Right atrium auricular region (tissue), 2 donors: Measurements from ENCODE around the gene FOXP2. TPM values are rescaled to one million over a fixed set of nuclear protein-coding genes. Genes with fewer than 3 reads are reported as not detected.
"Not testable (repeated sequence)": the region's sequence is repeated elsewhere in the genome, so short reads cannot be mapped to it uniquely, and the experiment has no call there.

Experiments
- DNase-seq: peaks from one replicate; pipeline ENCODE4 v3.0.0-alpha.2; 2019; ENCODE audit warnings: low spot score
- H3K27ac ChIP-seq, 2 donors: fragments of 200-600 bp; sonication (generic); 1 replicate in 1 of 2; 2 replicates in 1 of 2; pipeline ENCODE4 v1.5.1; 2016 to 2019
- H3K27me3 ChIP-seq, 2 donors: fragments of 200-600 bp; sonication (generic); one replicate each; pipeline versions ENCODE4 v1.5.1 to v1.6.0; 2017 to 2019
- H3K36me3 ChIP-seq: fragments of 200-600 bp; sonication (generic); one replicate; pipeline ENCODE4 v1.5.1; 2016
- H3K4me1 ChIP-seq, 2 donors: fragments of 200-600 bp; sonication (generic); one replicate each; pipeline versions ENCODE4 v1.5.1 to v1.6.0; 2017 to 2019
- H3K4me3 ChIP-seq, 2 donors: fragments of 200-600 bp; sonication (generic); 1 replicate in 1 of 2; 2 replicates in 1 of 2; pipeline ENCODE4 v1.5.1; 2017 to 2019; ENCODE audit warnings: mild to moderate bottlenecking in 1 of 2, moderate library complexity in 1 of 2
- H3K9me3 ChIP-seq, 2 donors: fragments of 200-600 bp; sonication (generic); one replicate each; pipeline ENCODE4 v1.5.1; 2019
- CTCF ChIP-seq, 2 donors: fragments of 200-600 bp; sonication (generic); IDR thresholded peaks; one replicate each; pipeline ENCODE4 v1.5.1; 2019; ENCODE audit warnings: antibody characterized with exemption in 2 of 2
- total RNA-seq, 2 donors: library from RNA; depleted of rRNA; stranded (reverse); fragments of >200 nt; gene quantifications; one replicate each; pipeline ENCODE4 v1.1.0, GENCODE V29; 2016

The FOXP2 gene
- total RNA-seq, 2 donors from 2014 or later, result 2.0 to 3.8 TPM

- H3K4me3 ChIP-seq, result no peak overlapping the region
- H3K27me3 ChIP-seq, result no peaks in the 10 kb centered on the region
- DNase-seq, result no peak
- no peak overlapping the region for H3K27ac ChIP-seq
- TF ChIP-seq CTCF (IDR thresholded peaks at IDR 0.05), result peak in 1 of 2 donors; percentile 37
- no peaks in the 10 kb centered on the region for H3K9me3 ChIP-seq
- H3K4me1 ChIP-seq, result no peaks in the 10 kb centered on the region
- H3K36me3 ChIP-seq, result no peaks in the 10 kb centered on the region
These were observed 12.2 kb downstream of the FOXP2 start for GRCh38 chr7:114426824-114427223.

DNA sequence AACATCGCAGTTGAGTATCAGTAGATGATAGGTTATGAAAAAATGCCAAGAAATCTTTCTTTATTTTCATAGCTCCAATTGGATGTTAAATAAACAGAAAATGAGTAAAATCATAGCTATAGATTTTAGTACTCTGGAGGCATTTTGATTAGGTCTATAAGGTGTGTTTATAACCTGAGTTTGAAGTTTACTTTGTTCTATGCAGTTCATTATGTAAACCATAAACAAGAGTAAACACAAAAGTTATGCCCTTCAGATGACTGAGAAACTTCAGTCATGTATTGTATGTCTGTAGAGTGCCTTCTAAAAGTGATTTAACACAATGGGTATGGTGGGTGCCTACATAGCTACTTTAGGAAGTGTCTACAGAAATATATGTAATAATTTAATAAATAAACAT lies 13.6 kb downstream of the FOXP2 start:
- Histone ChIP-seq H3K4me1 (no peaks in the 10 kb centered on the region), H3K36me3 (no peaks in the 10 kb centered on the region), H3K9me3 (no peaks in the 10 kb centered on the region), H3K27me3 (no peaks in the 10 kb centered on the region), H3K27ac (no peak overlapping the region), H3K4me3 (no peak overlapping the region)
- no peak for DNase-seq
- no peak for TF ChIP-seq CTCF (IDR thresholded peaks at IDR 0.05)

DNA sequence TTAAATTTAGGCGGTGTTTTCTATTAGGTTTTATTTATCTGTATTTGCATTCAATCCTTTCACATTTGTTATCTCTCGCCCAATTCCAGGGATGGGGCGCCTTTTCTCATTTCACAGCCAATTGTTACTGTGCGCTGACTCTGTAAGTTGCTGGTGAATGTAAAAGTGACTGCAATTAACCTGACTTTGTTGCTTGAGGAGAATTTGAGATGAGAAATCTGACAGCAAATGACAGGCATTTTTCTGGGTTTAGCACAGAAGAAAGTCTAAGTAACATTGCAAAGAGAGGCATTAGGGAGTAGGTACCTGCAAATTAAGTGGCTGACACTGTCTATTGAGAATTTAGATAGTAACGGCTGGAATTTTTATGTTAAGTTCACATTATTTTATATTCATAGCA lies 16.6 kb downstream of the FOXP2 start:
- no peaks in the 10 kb centered on the region for H3K36me3 ChIP-seq
- H3K27me3 ChIP-seq, result no peaks in the 10 kb centered on the region
- no peak for TF ChIP-seq CTCF (IDR thresholded peaks at IDR 0.05)
- no peak for DNase-seq
- H3K27ac ChIP-seq, result no peak overlapping the region
- no peak overlapping the region for H3K4me3 ChIP-seq
- no peaks in the 10 kb centered on the region for H3K9me3 ChIP-seq
- no peaks in the 10 kb centered on the region for H3K4me1 ChIP-seq

DNA sequence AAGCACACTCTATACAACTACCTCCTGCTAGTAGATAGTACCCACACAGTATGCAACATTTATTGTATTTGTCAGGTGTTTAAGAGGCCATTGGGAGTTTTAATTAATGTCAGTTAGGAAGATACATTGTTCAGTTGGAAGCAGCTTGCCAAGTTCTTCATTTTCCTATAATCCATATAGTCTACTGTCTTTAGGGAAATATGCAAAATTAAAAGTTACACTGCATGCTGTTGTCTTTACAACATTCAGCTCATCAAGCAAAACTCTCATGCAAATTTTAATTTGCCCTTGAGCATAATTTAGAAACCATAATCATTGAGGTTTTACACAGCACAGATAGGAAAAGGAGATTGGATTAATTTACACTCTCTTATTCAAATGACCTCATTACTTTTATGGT lies 17.4 kb downstream of the FOXP2 start:
- Histone ChIP-seq H3K4me1 (no peaks in the 10 kb centered on the region), H3K36me3 (no peaks in the 10 kb centered on the region), H3K4me3 (no peak overlapping the region), H3K27ac (no peak overlapping the region), H3K9me3 (no peaks in the 10 kb centered on the region), H3K27me3 (no peaks in the 10 kb centered on the region)
- no peak for TF ChIP-seq CTCF (IDR thresholded peaks at IDR 0.05)
- DNase-seq, result no peak

DNA sequence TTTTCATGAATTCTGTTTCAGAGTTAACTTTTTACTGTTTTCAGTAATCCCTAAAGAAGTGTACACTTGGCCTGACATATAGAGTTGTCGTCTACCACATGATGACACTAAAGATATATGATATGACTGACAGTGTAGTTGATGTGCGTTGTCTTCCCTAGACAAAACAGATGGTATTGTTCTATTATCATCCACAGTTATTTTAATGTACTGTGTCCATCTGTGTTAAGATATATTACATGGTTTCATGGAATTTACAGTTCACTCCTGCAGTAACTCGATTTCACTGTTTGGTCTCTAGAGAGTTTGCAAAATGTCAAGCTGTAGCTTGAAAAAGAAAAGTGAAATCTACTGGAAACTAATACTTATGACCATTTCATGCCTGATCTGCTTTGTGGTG lies 18.1 kb downstream of the FOXP2 start:
- TF ChIP-seq CTCF (IDR thresholded peaks at IDR 0.05), result no peak
- no peaks in the 10 kb centered on the region for H3K36me3 ChIP-seq
- no peaks in the 10 kb centered on the region for H3K4me1 ChIP-seq
- H3K27ac ChIP-seq, result no peak overlapping the region
- H3K27me3 ChIP-seq, result no peaks in the 10 kb centered on the region
- no peak for DNase-seq
- no peak overlapping the region for H3K4me3 ChIP-seq
- no peaks in the 10 kb centered on the region for H3K9me3 ChIP-seq

- Histone ChIP-seq H3K27me3 (no peaks in the 10 kb centered on the region), H3K9me3 (no peaks in the 10 kb centered on the region), H3K4me3 (no peak overlapping the region), H3K4me1 (no peaks in the 10 kb centered on the region), H3K36me3 (no peaks in the 10 kb centered on the region), H3K27ac (no peak overlapping the region)
- DNase-seq, result no peak
- TF ChIP-seq CTCF (IDR thresholded peaks at IDR 0.05), result no peak
These were observed 25.0 kb downstream of the FOXP2 start for GRCh38 chr7:114439581-114439980.

DNA sequence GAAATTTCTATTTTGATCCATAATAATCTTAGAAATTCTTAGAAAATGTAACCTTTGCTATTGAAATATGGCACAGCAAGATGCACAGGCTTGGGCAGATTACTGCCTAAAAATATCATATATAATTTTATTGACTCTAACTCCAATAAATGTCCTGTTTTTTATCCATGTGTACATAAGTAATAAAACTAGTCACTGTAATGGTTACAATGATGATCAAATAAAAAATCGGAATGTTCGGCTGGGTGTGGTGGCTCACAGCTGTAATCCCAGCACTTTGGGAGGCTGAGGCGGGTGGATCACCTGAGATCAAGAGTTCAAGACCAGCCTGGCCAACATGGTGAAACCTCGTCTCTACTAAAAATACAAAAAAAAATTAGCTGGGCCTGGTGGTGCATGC lies 26.3 kb downstream of the FOXP2 start:
- not testable (repeated sequence) for H3K27me3 ChIP-seq, H3K4me3 ChIP-seq, H3K36me3 ChIP-seq, H3K4me1 ChIP-seq, H3K27ac ChIP-seq, H3K9me3 ChIP-seq, DNase-seq
